ENCODE results near the gene PIGC. TPM values are rescaled to one million over a fixed set of nuclear protein-coding genes. Genes with fewer than 3 reads are reported as not detected.

The PIGC gene
- total and polyA plus RNA-seq, 10 of the 15 experiments (the other 5 are each of a cell fraction or from before 2014, with no cell fraction given): 11.0 to 37.3 (median 19.6) TPM

- H3K27ac ChIP-seq (ENCODE audit: control insufficient read depth, insufficient read depth): no peak within 1 kb of the TSS
- POLR2A ChIA-PET: no interaction called here
- DNase-seq (ENCODE audit: low read depth, low spot score) (no peak), ATAC-seq (no peak), FAIRE-seq (no peak)
- RAD21 ChIA-PET (ENCODE audit: unreplicated experiment): no interaction called here
- H2AFZ ChIP-seq (ENCODE audit: control insufficient read depth, low read depth, low read length): no peak within 1 kb of the TSS
- 0% methylated on average over 1 of the region's 1 CpG for WGBS (ENCODE audit: insufficient coverage, insufficient replicate concordance, low lambda C conversion rate, missing lambda C conversion rate)
- no peaks in the 10 kb centered on the region for H3K27me3 ChIP-seq (replicated peaks in 1 of 2; ENCODE audit: control insufficient read depth in 2 of 2, insufficient read depth in 2 of 2, low read length in 1 of 2)
- intact Hi-C loops (cut with micrococcal nuclease; ENCODE audit: unreplicated experiment): loop anchor here (10.0 kb wide), 1 partner anchor 616 kb away; no protein-coding TSS in a partner anchor
- CTCF ChIA-PET: interaction anchor here (0.8 to 1.4 kb wide), 8 partner anchors 10 to 620 kb away, joined by 3 to 11 read pairs (median 4); no protein-coding TSS in a partner anchor
- no peak within 1 kb of the TSS for H3K4me3 ChIP-seq
- BruUV-seq (replicated peaks): no TSS peak
- no peaks in the 10 kb centered on the region for H3K9me3 ChIP-seq (replicated peaks; ENCODE audit: control insufficient read depth, insufficient read depth, low read length)
- no peaks in the 10 kb centered on the region for H3K36me3 ChIP-seq (ENCODE audit: control insufficient read depth in 2 of 2, insufficient read depth in 2 of 2, low read length in 1 of 2)
- no peaks in the 10 kb centered on the region for H4K20me1 ChIP-seq (ENCODE audit: control insufficient read depth, insufficient read depth)
- in situ Hi-C loops (cut with MboI): no loop called here
- TF ChIP-seq TAF1 (IDR thresholded peaks at IDR 0.05; ENCODE audit: borderline replicate concordance, low read depth, low read length) (no peak), SMARCA5 (IDR thresholded peaks at IDR 0.05) (no peak), MYB (IDR thresholded peaks at IDR 0.05; ENCODE audit: borderline replicate concordance, low read depth, low read length) (no peak), ZZZ3 (IDR thresholded peaks at IDR 0.05; ENCODE audit: control insufficient read depth, insufficient read length, low read depth) (no peak), PKNOX1 (IDR thresholded peaks at IDR 0.05) (no peak), CBFB (IDR thresholded peaks at IDR 0.05; ENCODE audit: low read depth) (no peak), NR2C2 (IDR thresholded peaks at IDR 0.05; ENCODE audit: borderline replicate concordance, control insufficient read depth, insufficient read length, low read depth) (no peak), FOXK2 (IDR thresholded peaks at IDR 0.05) (no peak), NR2F1 (conservative IDR thresholded peaks at IDR 0.05) (no peak), ZNF592 (IDR thresholded peaks at IDR 0.05) (no peak), MEF2A (IDR thresholded peaks at IDR 0.05; ENCODE audit: insufficient read depth, low read depth, low read length) (no peak), ASH2L (IDR thresholded peaks at IDR 0.05; ENCODE audit: borderline replicate concordance, low read depth) (no peak), HDAC2 (IDR thresholded peaks at IDR 0.05) (no peak), BRCA1 (IDR thresholded peaks at IDR 0.05; ENCODE audit: low read depth, low read length) (no peak), BMI1 (IDR thresholded peaks at IDR 0.05; ENCODE audit: borderline replicate concordance) (no peak), HCFC1 (IDR thresholded peaks at IDR 0.05; ENCODE audit: low read length) (no peak), KLF5 (IDR thresholded peaks at IDR 0.05; ENCODE audit: partially characterized antibody) (no peak), POLR2AphosphoS2 (IDR thresholded peaks at IDR 0.05; ENCODE audit: low read depth, low read length) (no peak), EZH2 (IDR thresholded peaks at IDR 0.05; ENCODE audit: borderline replicate concordance, control insufficient read depth, low read depth, low read length) (no peak)
- no peak within 1 kb of the TSS for H3K4me2 ChIP-seq (ENCODE audit: control insufficient read depth, insufficient read depth)
- H3K79me2 ChIP-seq (ENCODE audit: control insufficient read depth, insufficient read depth, low read length): no peaks in the 10 kb centered on the region
- H3K4me1 ChIP-seq (ENCODE audit: control insufficient read depth, insufficient read depth, low read length): no peaks in the 10 kb centered on the region
- H3K9ac ChIP-seq (ENCODE audit: control insufficient read depth, insufficient read depth, low read length): no peak within 1 kb of the TSS
- SMC1A ChIA-PET (ENCODE audit: uncharacterized antibody, unreplicated experiment): interaction anchor here (1.1 to 1.3 kb wide), 5 partner anchors 12 to 417 kb away, joined by 3 to 5 read pairs (median 4); no protein-coding TSS in a partner anchor
These were observed 23.5 kb downstream of the PIGC start, which contains the start of gene C1orf105 for GRCh38 chr1:172420385-172420784. TSS of gene C1orf105 (plus strand) at chr1:172420685. CDS start at chr1:172420886, 201 bp downstream.

Data from GM12878 (cell line).